Panc1 (cell line): ENCODE measurements around the gene PRAMEF20. TPM values are rescaled to one million over a fixed set of nuclear protein-coding genes. Genes with fewer than 3 reads are reported as not detected.

Experiments used
- ATAC-seq: fragments of 200-7000 bp; cut with Tn5 transposase; 2 replicates; pipeline ENCODE4 v1.9.1; 2020; ENCODE audit warnings: mild to moderate bottlenecking, moderate library complexity
- BruUV-seq: library from RNA; stranded (reverse); fragments of 400-500 nt; replicated peaks from 2 replicates; lab custom pipeline; 2021; lab: Mats Ljungman, UMichigan
- CTCF ChIA-PET: fragments of 300-600 bp; sonication (Branson Sonifier 250); formaldehyde crosslinking; loops from one replicate; lab custom pipeline; 2022; ENCODE audit warnings: antibody characterized with exemption; lab: Charles Lee
- POLR2A ChIA-PET: fragments of 300-600 bp; sonication (Branson Sonifier 250); formaldehyde crosslinking; loops from one replicate; lab custom pipeline; 2022; ENCODE audit warnings: antibody characterized with exemption; lab: Charles Lee
- DNase-seq: peaks from one replicate; pipeline ENCODE4 v3.0.0-alpha.2; 2010; ENCODE audit warnings: low read depth, low spot score
- H3K27ac ChIP-seq: 2 replicates; pipeline ENCODE4 v1.5.1; 2011; ENCODE audit warnings: mild to moderate bottlenecking, low read length, inconsistent platforms
- H3K27me3 ChIP-seq: fragments of 200-500 bp; sonication (Bioruptor generic); 2 replicates; pipeline ENCODE4 v1.6.0; 2014; ENCODE audit warnings: low read length, inconsistent platforms; ENCODE audit not compliant: control insufficient read depth, insufficient read depth
- H3K36me3 ChIP-seq: fragments of 200-500 bp; sonication (Bioruptor generic); 2 replicates; pipeline ENCODE4 v1.5.1; 2014; ENCODE audit warnings: inconsistent platforms, mild to moderate bottlenecking, low read length, moderate library complexity; ENCODE audit not compliant: control insufficient read depth, insufficient read depth
- H3K4me1 ChIP-seq: 2 replicates; pipeline ENCODE4 v1.5.1; 2011; ENCODE audit warnings: inconsistent platforms, mild to moderate bottlenecking, low read length, moderate library complexity; ENCODE audit not compliant: control insufficient read depth, insufficient read depth
- H3K4me3 ChIP-seq, 2 experiments: 2 replicates each; pipeline ENCODE4 v1.5.1; 2011 to 2012; ENCODE audit warnings: low read depth in 2 of 2, low read length in 2 of 2, mild to moderate bottlenecking in 2 of 2, inconsistent platforms in 1 of 2, moderate library complexity in 1 of 2
- H3K9me3 ChIP-seq: fragments of 200-500 bp; sonication (Bioruptor generic); 2 replicates; pipeline ENCODE4 v1.5.1; 2014; ENCODE audit warnings: low read depth, mild to moderate bottlenecking, inconsistent platforms, low read length, moderate library complexity; ENCODE audit not compliant: control insufficient read depth, insufficient read depth
- POLR2AphosphoS5 ChIP-seq: IDR thresholded peaks from 2 replicates; pipeline ENCODE4 v1.6.1; 2012; ENCODE audit warnings: mild to moderate bottlenecking, low read depth, low read length, moderate library complexity
- SIN3A ChIP-seq: IDR thresholded peaks from 2 replicates; pipeline ENCODE4 v1.6.1; 2012; ENCODE audit warnings: low read depth, mild to moderate bottlenecking, low read length, moderate library complexity, borderline replicate concordance; ENCODE audit not compliant: insufficient read depth
- TCF7L2 ChIP-seq: IDR thresholded peaks from 2 replicates; pipeline ENCODE4 v1.6.1; 2011; ENCODE audit warnings: mild to moderate bottlenecking, low read depth, low read length, inconsistent platforms
- in situ Hi-C: cut with HindIII; loops from 2 replicates; pipeline ENCODE4 v1.10.0; 2016; ENCODE audit warnings: low sequenced_read_pairs, low pct_unique_long_range_greater_than_20kb
- intact Hi-C: fragments of 100-400 bp; cut with micrococcal nuclease; formaldehyde crosslinking; loops from one replicate; pipeline ENCODE4 v1.10.0; 2022; ENCODE audit not compliant: unreplicated experiment
- total RNA-seq: library from RNA; stranded (reverse); gene quantifications from one replicate; pipeline ENCODE4 v1.2.1, GENCODE V29; 2021; ENCODE audit not compliant: unreplicated experiment
- TF ChIP-seq, protein P1 (sequence below), 2 experiments: IDR thresholded peaks; 2 replicates each; pipeline ENCODE4 v1.6.1; 2011 to 2012; ENCODE audit warnings: low read depth in 2 of 2, control low read depth in 1 of 2, low read length in 1 of 2, mild to moderate bottlenecking in 1 of 2, moderate library complexity in 1 of 2; ENCODE audit not compliant: insufficient read depth in 1 of 2
- TF ChIP-seq, protein P2 (sequence below): fragments of 450-650 bp; IDR thresholded peaks from 2 replicates; pipeline ENCODE4 v1.5.1; 2017; ENCODE audit warnings: mild to moderate bottlenecking

Gene PRAMEF20
- total RNA-seq, 1 experiment from 2014 or later = not detected

DNA sequence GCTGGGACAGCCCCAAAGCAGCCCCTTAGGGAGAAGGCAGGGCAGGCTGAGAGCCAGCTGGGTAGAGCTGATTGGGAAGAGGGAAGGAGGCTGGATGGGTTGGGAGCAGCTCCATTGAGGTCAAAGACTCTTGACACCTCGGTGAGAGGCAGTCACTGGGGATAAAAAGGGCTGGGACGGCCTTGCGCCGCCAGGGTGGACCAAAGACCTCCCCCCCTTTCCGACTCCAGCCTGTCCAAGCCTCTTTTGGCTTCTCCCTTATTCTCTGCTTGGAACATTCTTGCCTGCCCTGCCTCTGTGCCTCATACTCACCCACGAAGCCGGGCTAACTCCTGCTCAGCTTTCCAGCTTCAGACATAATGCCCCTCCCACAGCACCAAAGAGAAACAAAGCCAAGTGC is 52.4 kb downstream of the PRAMEF20 start:
- H3K9me3 ChIP-seq = no peaks in the 10 kb centered on the region
- no peaks in the 10 kb centered on the region for H3K36me3 ChIP-seq
- no peak for DNase-seq
- intact Hi-C loops = no loop called here
- POLR2A ChIA-PET = interaction anchor here (0.5 kb wide), 1 partner anchor 839 kb away, joined by 5 read pairs; no protein-coding TSS in a partner anchor
- CTCF ChIA-PET = no interaction called here
- H3K27me3 ChIP-seq = peaks cover 2% of the 10 kb centered on the region; the same call in 1 of the 2 replicates
- in situ Hi-C loops = no loop called here
- no peak overlapping the region for H3K27ac ChIP-seq
- BruUV-seq = no TSS peak
- no peak overlapping the region for H3K4me3 ChIP-seq
- TF ChIP-seq, protein P1, sequence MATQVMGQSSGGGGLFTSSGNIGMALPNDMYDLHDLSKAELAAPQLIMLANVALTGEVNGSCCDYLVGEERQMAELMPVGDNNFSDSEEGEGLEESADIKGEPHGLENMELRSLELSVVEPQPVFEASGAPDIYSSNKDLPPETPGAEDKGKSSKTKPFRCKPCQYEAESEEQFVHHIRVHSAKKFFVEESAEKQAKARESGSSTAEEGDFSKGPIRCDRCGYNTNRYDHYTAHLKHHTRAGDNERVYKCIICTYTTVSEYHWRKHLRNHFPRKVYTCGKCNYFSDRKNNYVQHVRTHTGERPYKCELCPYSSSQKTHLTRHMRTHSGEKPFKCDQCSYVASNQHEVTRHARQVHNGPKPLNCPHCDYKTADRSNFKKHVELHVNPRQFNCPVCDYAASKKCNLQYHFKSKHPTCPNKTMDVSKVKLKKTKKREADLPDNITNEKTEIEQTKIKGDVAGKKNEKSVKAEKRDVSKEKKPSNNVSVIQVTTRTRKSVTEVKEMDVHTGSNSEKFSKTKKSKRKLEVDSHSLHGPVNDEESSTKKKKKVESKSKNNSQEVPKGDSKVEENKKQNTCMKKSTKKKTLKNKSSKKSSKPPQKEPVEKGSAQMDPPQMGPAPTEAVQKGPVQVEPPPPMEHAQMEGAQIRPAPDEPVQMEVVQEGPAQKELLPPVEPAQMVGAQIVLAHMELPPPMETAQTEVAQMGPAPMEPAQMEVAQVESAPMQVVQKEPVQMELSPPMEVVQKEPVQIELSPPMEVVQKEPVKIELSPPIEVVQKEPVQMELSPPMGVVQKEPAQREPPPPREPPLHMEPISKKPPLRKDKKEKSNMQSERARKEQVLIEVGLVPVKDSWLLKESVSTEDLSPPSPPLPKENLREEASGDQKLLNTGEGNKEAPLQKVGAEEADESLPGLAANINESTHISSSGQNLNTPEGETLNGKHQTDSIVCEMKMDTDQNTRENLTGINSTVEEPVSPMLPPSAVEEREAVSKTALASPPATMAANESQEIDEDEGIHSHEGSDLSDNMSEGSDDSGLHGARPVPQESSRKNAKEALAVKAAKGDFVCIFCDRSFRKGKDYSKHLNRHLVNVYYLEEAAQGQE (IDR thresholded peaks at IDR 0.05; ENCODE audit: insufficient read depth in 1 of 2, low read depth in 2 of 2, low read length in 1 of 2) = no peak
- TF ChIP-seq, protein P2, sequence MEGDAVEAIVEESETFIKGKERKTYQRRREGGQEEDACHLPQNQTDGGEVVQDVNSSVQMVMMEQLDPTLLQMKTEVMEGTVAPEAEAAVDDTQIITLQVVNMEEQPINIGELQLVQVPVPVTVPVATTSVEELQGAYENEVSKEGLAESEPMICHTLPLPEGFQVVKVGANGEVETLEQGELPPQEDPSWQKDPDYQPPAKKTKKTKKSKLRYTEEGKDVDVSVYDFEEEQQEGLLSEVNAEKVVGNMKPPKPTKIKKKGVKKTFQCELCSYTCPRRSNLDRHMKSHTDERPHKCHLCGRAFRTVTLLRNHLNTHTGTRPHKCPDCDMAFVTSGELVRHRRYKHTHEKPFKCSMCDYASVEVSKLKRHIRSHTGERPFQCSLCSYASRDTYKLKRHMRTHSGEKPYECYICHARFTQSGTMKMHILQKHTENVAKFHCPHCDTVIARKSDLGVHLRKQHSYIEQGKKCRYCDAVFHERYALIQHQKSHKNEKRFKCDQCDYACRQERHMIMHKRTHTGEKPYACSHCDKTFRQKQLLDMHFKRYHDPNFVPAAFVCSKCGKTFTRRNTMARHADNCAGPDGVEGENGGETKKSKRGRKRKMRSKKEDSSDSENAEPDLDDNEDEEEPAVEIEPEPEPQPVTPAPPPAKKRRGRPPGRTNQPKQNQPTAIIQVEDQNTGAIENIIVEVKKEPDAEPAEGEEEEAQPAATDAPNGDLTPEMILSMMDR = no peak
- TF ChIP-seq TCF7L2 (no peak), SIN3A (no peak), POLR2AphosphoS5 (no peak)
- no peaks in the 10 kb centered on the region for H3K4me1 ChIP-seq
- ATAC-seq = no peak

DNA sequence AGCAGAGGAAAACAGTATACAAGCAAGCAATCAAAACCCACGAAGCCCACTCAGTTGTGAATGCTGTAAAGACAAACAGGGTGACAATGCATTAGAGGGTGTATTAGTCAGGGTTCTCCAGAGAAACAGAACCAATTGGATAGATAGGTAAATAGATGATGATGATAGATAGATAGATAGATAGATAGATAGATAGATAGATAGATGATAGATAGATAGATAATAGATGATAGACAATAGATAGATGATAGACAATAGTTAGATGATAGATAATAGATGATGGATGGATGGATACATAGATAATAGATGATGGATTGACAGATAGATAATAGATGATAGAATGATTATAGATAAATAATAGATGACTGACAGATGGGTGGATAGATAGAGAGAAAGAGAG is 55.3 kb downstream of the PRAMEF20 start:
- Histone ChIP-seq H3K4me3 (no peak overlapping the region), H3K9me3 (no peaks in the 10 kb centered on the region), H3K27me3 (peaks cover 4% of the 10 kb centered on the region; the same call in 1 of the 2 replicates), H3K4me1 (no peaks in the 10 kb centered on the region), H3K36me3 (no peaks in the 10 kb centered on the region), H3K27ac (no peak overlapping the region)
- DNase-seq (no peak), ATAC-seq (no peak)
- CTCF ChIA-PET = no interaction called here
- in situ Hi-C loops = no loop called here
- TF ChIP-seq POLR2AphosphoS5 (no peak), SIN3A (no peak), TCF7L2 (no peak)
- TF ChIP-seq, protein P1 (IDR thresholded peaks at IDR 0.05; ENCODE audit: insufficient read depth in 1 of 2, low read depth in 2 of 2, low read length in 1 of 2) = no peak
- TF ChIP-seq, protein P2 = no peak
- intact Hi-C loops = no loop called here
- POLR2A ChIA-PET = no interaction called here
- BruUV-seq = no TSS peak
